H7 (cell line): ENCODE measurements around the gene SLC9B1. TPM values are rescaled to one million over a fixed set of nuclear protein-coding genes. Genes with fewer than 3 reads are reported as not detected.
"Not testable (repeated sequence)": the region's sequence is repeated elsewhere in the genome, so short reads cannot be mapped to it uniquely, and the experiment has no call there.

ENCODE experiments used
- DNase-seq: peaks from one replicate; pipeline ENCODE4 v3.0.0; 2012
- H3K27me3 ChIP-seq: 2 replicates; pipeline ENCODE4 v1.6.0; 2011; ENCODE audit warnings: mild to moderate bottlenecking, low read length; ENCODE audit not compliant: control insufficient read depth, insufficient read depth
- H3K36me3 ChIP-seq: replicated peaks from 2 replicates; pipeline ENCODE4 v1.5.1; 2011; ENCODE audit warnings: low read length; ENCODE audit not compliant: control insufficient read depth, insufficient read depth
- H3K4me3 ChIP-seq: 2 replicates; pipeline ENCODE4 v1.5.1; 2011; ENCODE audit warnings: low read depth, mild to moderate bottlenecking, control low read depth, low read length, moderate library complexity; ENCODE audit not compliant: insufficient read depth
- total RNA-seq: library from RNA; depleted of rRNA; stranded (reverse); fragments of >200 nt; shearing (Covaris generic); gene quantifications from 2 replicates; pipeline ENCODE4 v1.2.3, GENCODE V29; 2014

The SLC9B1 gene
- total RNA-seq, 1 experiment from 2014 or later: not detected

DNA sequence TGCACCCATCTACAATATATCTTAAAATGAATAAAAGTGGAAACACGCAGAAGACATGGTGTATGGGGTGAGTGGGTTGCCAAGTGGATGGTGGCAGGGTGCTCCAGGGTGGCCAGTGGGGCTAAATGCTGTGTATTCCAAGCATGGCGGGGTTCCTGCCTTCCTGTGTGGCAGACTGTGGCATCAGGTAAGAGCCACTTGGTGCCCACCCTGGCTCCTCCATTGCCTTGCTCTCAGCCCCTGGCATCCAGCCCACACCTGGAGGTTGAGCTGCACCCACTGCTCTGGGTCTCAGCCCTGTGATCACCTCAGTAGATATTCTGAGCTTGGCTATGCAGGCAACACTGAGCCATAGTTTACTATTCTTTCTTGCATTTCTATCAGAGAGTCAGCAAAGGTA lies 57.7 kb downstream of the SLC9B1 start:
- not testable (repeated sequence) for H3K4me3 ChIP-seq, H3K36me3 ChIP-seq, DNase-seq, H3K27me3 ChIP-seq

DNA sequence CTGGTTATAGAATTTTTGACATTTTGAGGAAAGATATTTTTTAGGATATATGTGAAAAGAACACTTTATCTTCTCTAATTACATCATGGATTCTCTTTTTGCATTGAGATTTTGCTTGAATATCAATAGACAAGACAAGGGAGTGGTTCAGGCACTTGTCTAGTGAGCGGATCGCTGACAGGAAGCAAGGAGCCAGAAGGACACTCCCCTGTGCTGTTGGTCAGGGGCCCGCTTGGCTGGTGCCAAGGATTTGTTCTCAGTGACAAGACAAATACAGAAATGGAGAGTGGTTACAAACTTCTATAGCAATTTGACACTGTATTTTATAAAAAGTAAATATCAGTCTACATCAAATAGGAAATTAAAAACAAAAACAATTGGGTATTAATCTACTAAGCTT lies 60.0 kb downstream of the SLC9B1 start:
- Histone ChIP-seq H3K4me3 (no peak overlapping the region), H3K27me3 (no peaks in the 10 kb centered on the region), H3K36me3 (no peaks in the 10 kb centered on the region)
- DNase-seq: no peak

- H3K36me3 ChIP-seq: no peaks in the 10 kb centered on the region
- no peaks in the 10 kb centered on the region for H3K27me3 ChIP-seq
- H3K4me3 ChIP-seq: no peak overlapping the region
- DNase-seq: no peak
Observed at GRCh38 chr4:102945066-102945465, 74.4 kb downstream of the SLC9B1 start.

- not testable (repeated sequence) for H3K36me3 ChIP-seq, H3K27me3 ChIP-seq, H3K4me3 ChIP-seq
- DNase-seq: peak; percentile 0
Observed at GRCh38 chr4:102938063-102938462, 81.4 kb downstream of the SLC9B1 start.

GRCh38 chr4:102935716-102936115 lies 83.8 kb downstream of the SLC9B1 start:
- DNase-seq: no peak
- Histone ChIP-seq H3K27me3 (no peaks in the 10 kb centered on the region), H3K4me3 (no peak overlapping the region), H3K36me3 (no peaks in the 10 kb centered on the region)

GRCh38 chr4:102919697-102920096 lies 99.8 kb downstream of the SLC9B1 start:
- not testable (repeated sequence) for H3K4me3 ChIP-seq, H3K27me3 ChIP-seq, H3K36me3 ChIP-seq, DNase-seq

DNA sequence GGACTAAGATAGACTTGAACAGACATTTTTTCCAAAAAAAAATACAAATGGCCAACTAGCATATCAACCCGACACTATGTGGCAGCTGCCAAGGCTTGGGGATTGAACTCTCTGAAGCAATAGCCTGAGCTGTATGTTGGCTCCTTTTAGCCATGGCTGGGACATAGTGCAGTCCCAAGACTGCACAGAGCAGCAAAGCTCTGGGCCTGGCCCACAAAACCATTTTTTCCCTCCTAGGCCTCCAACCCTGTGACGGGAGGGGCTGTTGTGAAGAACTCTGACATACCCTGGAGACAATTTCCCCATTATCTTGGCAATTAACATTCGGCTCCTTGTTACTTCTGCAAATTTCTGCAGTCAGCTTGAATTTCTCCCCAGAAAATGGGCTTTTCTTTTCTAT lies 100.6 kb downstream of the SLC9B1 start:
- no peak for DNase-seq
- Histone ChIP-seq H3K27me3 (no peaks in the 10 kb centered on the region), H3K36me3 (no peaks in the 10 kb centered on the region)

DNA sequence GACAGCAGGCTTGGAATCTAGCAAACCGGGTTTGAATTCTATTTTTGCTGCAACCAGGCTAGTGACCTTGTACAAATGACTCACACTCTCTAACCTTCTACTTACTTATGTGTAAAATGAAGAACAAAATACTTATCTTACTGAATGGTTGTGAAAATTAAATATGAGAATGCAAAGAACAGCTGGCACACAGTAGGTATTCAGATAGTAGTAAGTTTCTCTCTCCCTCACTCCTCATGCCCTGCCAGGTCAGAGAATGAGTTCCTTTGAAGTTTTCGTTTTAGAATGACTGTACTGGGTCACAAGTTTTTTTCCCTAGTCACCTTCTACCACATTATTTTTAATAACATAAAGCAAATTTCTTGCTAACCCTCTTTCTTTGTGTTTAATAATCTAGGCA lies 117.7 kb downstream of the SLC9B1 start:
- no peaks in the 10 kb centered on the region for H3K36me3 ChIP-seq
- DNase-seq: no peak
- H3K27me3 ChIP-seq: no peaks in the 10 kb centered on the region
- no peak overlapping the region for H3K4me3 ChIP-seq

More for the DNA sequence above, 100.6 kb downstream of the SLC9B1 start:
- H3K4me3 ChIP-seq: no peak overlapping the region

- not testable (repeated sequence) for DNase-seq, H3K4me3 ChIP-seq, H3K27me3 ChIP-seq, H3K36me3 ChIP-seq
Observed at GRCh38 chr4:102897610-102898009, 121.9 kb downstream of the SLC9B1 start.

- not testable (repeated sequence) for H3K4me3 ChIP-seq, H3K27me3 ChIP-seq, DNase-seq, H3K36me3 ChIP-seq
Observed at GRCh38 chr4:102896547-102896946, 123.0 kb downstream of the SLC9B1 start.

DNA sequence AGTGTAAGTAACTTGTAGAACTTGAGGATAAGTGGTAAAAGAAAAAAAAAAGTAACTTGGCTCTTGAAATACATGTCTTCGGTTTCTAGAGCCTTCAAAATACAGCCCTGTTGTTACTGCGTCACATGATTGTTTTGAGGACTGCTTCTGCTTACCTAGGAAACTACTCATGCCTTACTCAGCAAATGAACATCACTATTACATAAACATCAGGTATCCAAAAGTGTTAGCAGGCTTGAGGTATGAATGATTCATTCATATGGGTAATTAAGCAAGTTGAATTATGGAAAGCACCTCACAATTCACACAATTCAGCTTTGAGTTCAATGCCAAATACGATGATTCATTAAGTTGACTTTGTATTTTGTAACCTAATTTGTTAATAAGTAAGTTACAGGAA lies 129.6 kb downstream of the SLC9B1 start:
- not testable (repeated sequence) for H3K27me3 ChIP-seq, H3K4me3 ChIP-seq

DNA sequence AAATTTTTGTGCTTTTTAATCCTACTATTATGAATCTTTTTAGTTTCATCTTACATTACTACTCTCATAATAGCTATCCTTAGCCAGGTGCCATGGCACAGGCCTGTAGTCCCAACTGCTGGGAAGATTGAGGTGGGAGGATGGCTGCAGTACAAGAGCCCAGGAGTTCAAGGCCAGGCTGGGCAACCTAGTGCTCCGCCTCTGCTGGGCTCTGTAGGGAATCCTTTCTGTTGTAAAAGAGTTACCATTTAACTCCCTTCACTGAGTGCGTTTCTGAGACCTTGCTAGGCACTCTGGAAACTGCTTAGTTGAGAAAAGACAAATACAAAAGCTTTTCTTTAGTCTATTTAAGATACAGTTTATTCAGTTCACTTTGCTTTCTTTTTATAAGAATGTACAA lies 130.9 kb downstream of the SLC9B1 start:
- not testable (repeated sequence) for H3K27me3 ChIP-seq, DNase-seq, H3K4me3 ChIP-seq, H3K36me3 ChIP-seq

More for the DNA sequence above, 129.6 kb downstream of the SLC9B1 start:
- not testable (repeated sequence) for H3K36me3 ChIP-seq, DNase-seq

GRCh38 chr4:102883278-102883677 lies 136.2 kb downstream of the SLC9B1 start:
- no peak for DNase-seq
- no peaks in the 10 kb centered on the region for H3K27me3 ChIP-seq
- no peaks in the 10 kb centered on the region for H3K36me3 ChIP-seq
- H3K4me3 ChIP-seq: no peak overlapping the region

- no peak overlapping the region for H3K4me3 ChIP-seq
- H3K27me3 ChIP-seq: no peaks in the 10 kb centered on the region
- no peak for DNase-seq
- peaks cover 4% of the 10 kb centered on the region for H3K36me3 ChIP-seq
Observed at GRCh38 chr4:102881343-102881742, 138.2 kb downstream of the SLC9B1 start.

DNA sequence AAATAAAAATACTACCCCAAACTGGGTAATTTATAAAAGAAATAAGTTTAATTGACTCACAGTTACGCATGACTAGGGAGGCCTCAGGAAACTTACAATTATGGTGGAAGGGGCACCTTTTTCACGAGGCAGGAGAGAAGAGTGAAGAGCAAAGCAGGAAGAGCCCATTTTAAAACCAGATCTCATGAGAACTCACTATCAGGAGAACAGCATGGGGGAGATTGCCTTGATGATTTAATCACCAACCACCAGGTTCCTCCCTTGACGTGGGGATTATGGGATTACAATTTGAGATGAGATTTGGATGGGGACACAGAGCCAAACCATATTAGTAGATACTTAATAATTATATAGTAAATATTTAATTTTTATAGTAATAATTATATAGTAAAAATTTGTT lies 140.6 kb downstream of the SLC9B1 start:
- H3K36me3 ChIP-seq: peaks cover 4% of the 10 kb centered on the region
- DNase-seq: no peak
- no peak overlapping the region for H3K4me3 ChIP-seq
- H3K27me3 ChIP-seq: no peaks in the 10 kb centered on the region

- H3K27me3 ChIP-seq, H3K36me3 ChIP-seq, H3K4me3 ChIP-seq, DNase-seq: not testable (repeated sequence)
Observed at GRCh38 chr4:102878349-102878748, 141.2 kb downstream of the SLC9B1 start.
